Right atrium auricular region (tissue), 2 donors: Measurements from ENCODE around the gene PGAP3. TPM values are rescaled to one million over a fixed set of nuclear protein-coding genes. Genes with fewer than 3 reads are reported as not detected.
A peak's percentile ranks its signal among the peaks of the same experiment; 100 is the strongest.

Experiments
- DNase-seq: peaks from one replicate; pipeline ENCODE4 v3.0.0-alpha.2; 2019; ENCODE audit warnings: low spot score
- H3K27ac ChIP-seq, 2 donors: fragments of 200-600 bp; sonication (generic); 1 replicate in 1 of 2; 2 replicates in 1 of 2; pipeline ENCODE4 v1.5.1; 2016 to 2019
- H3K27me3 ChIP-seq, 2 donors: fragments of 200-600 bp; sonication (generic); one replicate each; pipeline versions ENCODE4 v1.5.1 to v1.6.0; 2017 to 2019
- H3K36me3 ChIP-seq: fragments of 200-600 bp; sonication (generic); one replicate; pipeline ENCODE4 v1.5.1; 2016
- H3K4me1 ChIP-seq, 2 donors: fragments of 200-600 bp; sonication (generic); one replicate each; pipeline versions ENCODE4 v1.5.1 to v1.6.0; 2017 to 2019
- H3K4me3 ChIP-seq, 2 donors: fragments of 200-600 bp; sonication (generic); 1 replicate in 1 of 2; 2 replicates in 1 of 2; pipeline ENCODE4 v1.5.1; 2017 to 2019; ENCODE audit warnings: mild to moderate bottlenecking in 1 of 2, moderate library complexity in 1 of 2
- H3K9me3 ChIP-seq, 2 donors: fragments of 200-600 bp; sonication (generic); one replicate each; pipeline ENCODE4 v1.5.1; 2019
- CTCF ChIP-seq, 2 donors: fragments of 200-600 bp; sonication (generic); IDR thresholded peaks; one replicate each; pipeline ENCODE4 v1.5.1; 2019; ENCODE audit warnings: antibody characterized with exemption in 2 of 2
- total RNA-seq, 2 donors: library from RNA; depleted of rRNA; stranded (reverse); fragments of >200 nt; gene quantifications; one replicate each; pipeline ENCODE4 v1.1.0, GENCODE V29; 2016

Gene PGAP3
- total RNA-seq, 2 donors from 2014 or later: 14.0 to 21.6 TPM

GRCh38 chr17:39694593-39694992 lies 6.7 kb upstream of the PGAP3 start:
- no peaks in the 10 kb centered on the region for H3K36me3 ChIP-seq
- no peak for TF ChIP-seq CTCF (IDR thresholded peaks at IDR 0.05)
- no peaks in the 10 kb centered on the region for H3K9me3 ChIP-seq
- peaks cover 0 to 6% of the 10 kb centered on the region in 2 donors for H3K4me1 ChIP-seq
- H3K27me3 ChIP-seq: no peaks in the 10 kb centered on the region
- no peak overlapping the region for H3K27ac ChIP-seq
- no peak for DNase-seq
- H3K4me3 ChIP-seq: no peak overlapping the region

- no peaks in the 10 kb centered on the region for H3K9me3 ChIP-seq
- peaks cover 9% of the 10 kb centered on the region for H3K36me3 ChIP-seq
- TF ChIP-seq CTCF (IDR thresholded peaks at IDR 0.05): no peak
- peaks cover 0 to 19% of the 10 kb centered on the region in 2 donors for H3K4me1 ChIP-seq
- H3K4me3 ChIP-seq: no peak overlapping the region
- H3K27me3 ChIP-seq: no peaks in the 10 kb centered on the region
- no peak for DNase-seq
- H3K27ac ChIP-seq: no peak overlapping the region
Measured at GRCh38 chr17:39688945-39689344, 1.1 kb upstream of the PGAP3 start.

GRCh38 chr17:39688475-39688835 lies 598 bp upstream of the PGAP3 start:
- TF ChIP-seq CTCF (IDR thresholded peaks at IDR 0.05): no peak
- DNase-seq: no peak
- peaks cover 9% of the 10 kb centered on the region for H3K36me3 ChIP-seq
- peak overlapping the region; percentile 75 to 76 for H3K4me3 ChIP-seq
- H3K27ac ChIP-seq: peak overlapping the region; percentile 93 to 94
- H3K27me3 ChIP-seq: no peaks in the 10 kb centered on the region
- no peaks in the 10 kb centered on the region for H3K9me3 ChIP-seq
- H3K4me1 ChIP-seq: peaks cover 0 to 19% of the 10 kb centered on the region in 2 donors

GRCh38 chr17:39687101-39687545 lies 734 bp downstream of the PGAP3 start:
- H3K27ac ChIP-seq: peak overlapping the region; percentile 93 to 94
- no peak for DNase-seq
- H3K4me3 ChIP-seq: peak overlapping the region; percentile 75 to 76
- no peaks in the 10 kb centered on the region for H3K9me3 ChIP-seq
- peaks cover 9% of the 10 kb centered on the region for H3K36me3 ChIP-seq
- TF ChIP-seq CTCF (IDR thresholded peaks at IDR 0.05): no peak
- no peaks in the 10 kb centered on the region for H3K27me3 ChIP-seq
- H3K4me1 ChIP-seq: peaks cover 0 to 19% of the 10 kb centered on the region in 2 donors

GRCh38 chr17:39684369-39685192 lies 3.3 kb downstream of the PGAP3 start:
- no peak for DNase-seq
- peaks cover 0 to 31% of the 10 kb centered on the region in 2 donors for H3K4me1 ChIP-seq
- peaks cover 9% of the 10 kb centered on the region for H3K36me3 ChIP-seq

More at GRCh38 chr17:39684369-39685192, 3.3 kb downstream of the PGAP3 start:
- no peak overlapping the region for H3K4me3 ChIP-seq
- TF ChIP-seq CTCF (IDR thresholded peaks at IDR 0.05): no peak
- H3K27me3 ChIP-seq: no peaks in the 10 kb centered on the region
- H3K9me3 ChIP-seq: no peaks in the 10 kb centered on the region
- no peak overlapping the region for H3K27ac ChIP-seq
